ENCODE results near the gene CS. TPM values are rescaled to one million over a fixed set of nuclear protein-coding genes. Genes with fewer than 3 reads are reported as not detected.
"Not testable (repeated sequence)": the region's sequence is repeated elsewhere in the genome, so short reads cannot be mapped to it uniquely, and the experiment has no call there.

CS gene
- total RNA-seq, 4 donors from 2014 or later, result 211 to 359 (median 271) TPM

- in situ Hi-C loops (cut with MboI; ENCODE audit: low sequenced_read_pairs in 4 of 4), result no loop called here
- intact Hi-C loops (cut with DNase I; ENCODE audit: low total_unique reads), result loop anchor here (1.0 to 10.0 kb wide), 3 partner anchors 33 to 553 kb away; partner anchors contain the start of genes BAZ2A, BLOC1S1 and CS
- peaks cover 0 to 30% of the 10 kb centered on the region in 2 donors for H3K36me3 ChIP-seq
- H3K9me3 ChIP-seq, result no peaks in the 10 kb centered on the region
- H3K27ac ChIP-seq, result peak overlapping the region; percentile 95 to 99 (median 98)
- H3K4me1 ChIP-seq, result peaks cover 55 to 58% of the 10 kb centered on the region in 2 donors
- peak; percentile 35 to 85 for DNase-seq
- H3K27me3 ChIP-seq, result no peaks in the 10 kb centered on the region
- peak overlapping the region; percentile 70 to 88 (median 80) for H3K4me3 ChIP-seq
- peak; percentile 27 to 54 for ATAC-seq
- TF ChIP-seq CTCF (IDR thresholded peaks at IDR 0.05 in 4 of 5, conservative IDR thresholded peaks at IDR 0.05 in 1 of 5) (no peak), POLR2A (IDR thresholded peaks at IDR 0.05) (no peak)
These were observed 32.6 kb downstream of the CS start for GRCh38 chr12:56267443-56268071.

GRCh38 chr12:56266693-56267442 lies 33.3 kb downstream of the CS start, which contains the start of gene COQ10A:
Gene COQ10A (plus strand): TSS chr12:56266942. CDS start chr12:56267119, 177 bp downstream.
- peak; percentile 97 to 98 for TF ChIP-seq POLR2A (IDR thresholded peaks at IDR 0.05)
- peak; percentile 48 to 81 (median 78) for TF ChIP-seq CTCF (IDR thresholded peaks at IDR 0.05 in 4 of 5, conservative IDR thresholded peaks at IDR 0.05 in 1 of 5)
- in situ Hi-C loops (cut with MboI; ENCODE audit: low sequenced_read_pairs in 4 of 4) (no loop called here), intact Hi-C loops (cut with DNase I; ENCODE audit: low total_unique reads) (loop anchor here (1.0 to 10.0 kb wide), 3 partner anchors 33 to 552 kb away; partner anchors contain the start of genes BAZ2A, BLOC1S1 and CS)
- Histone ChIP-seq H3K27me3 (no peaks in the 10 kb centered on the region), H3K9me3 (no peaks in the 10 kb centered on the region), H3K27ac (peak within 1 kb of the TSS; percentile 95 to 99 (median 98)), H3K36me3 (peaks cover 0 to 23% of the 10 kb centered on the region in 2 donors), H3K4me1 (peaks cover 49 to 52% of the 10 kb centered on the region in 2 donors), H3K4me3 (peak within 1 kb of the TSS; percentile 70 to 88 (median 80))
- DNase-seq, result peak; percentile 89 to 94
- peak; percentile 64 to 75 for ATAC-seq

- in situ Hi-C loops (cut with MboI; ENCODE audit: low sequenced_read_pairs in 4 of 4); H3K9me3 ChIP-seq; H3K27me3 ChIP-seq; ATAC-seq; DNase-seq: not testable (repeated sequence)
- Histone ChIP-seq H3K36me3 (peaks cover 0 to 21% of the 10 kb centered on the region in 2 donors), H3K27ac (peak overlapping the region; percentile 95 to 99 (median 98)), H3K4me1 (peaks cover 45 to 48% of the 10 kb centered on the region in 2 donors), H3K4me3 (peak overlapping the region; percentile 70 to 88 (median 80))
- intact Hi-C loops (cut with DNase I; ENCODE audit: low total_unique reads), result loop anchor here (10.0 kb wide), 2 partner anchors 369 to 551 kb away; partner anchors contain the start of genes BAZ2A and BLOC1S1
These were observed 34.0 kb downstream of the CS start for GRCh38 chr12:56266068-56266692.

- H3K4me1 ChIP-seq, result peaks cover 27 to 37% of the 10 kb centered on the region in 2 donors
- H3K4me3 ChIP-seq; DNase-seq; ATAC-seq; H3K9me3 ChIP-seq; H3K27me3 ChIP-seq; in situ Hi-C loops (cut with MboI; ENCODE audit: low sequenced_read_pairs in 4 of 4); H3K36me3 ChIP-seq: not testable (repeated sequence)
- peak overlapping the region in 1 of 4 donors; percentile 97 for H3K27ac ChIP-seq
- intact Hi-C loops (cut with DNase I; ENCODE audit: low total_unique reads), result loop anchor here (10.0 kb wide), 2 partner anchors 372 to 548 kb away; partner anchors contain the start of genes BAZ2A and BLOC1S1
These were observed 37.2 kb downstream of the CS start for GRCh38 chr12:56262955-56263354.

GRCh38 chr12:56261503-56262232 lies 38.5 kb downstream of the CS start:
- TF ChIP-seq POLR2A (IDR thresholded peaks at IDR 0.05) (no peak), CTCF (IDR thresholded peaks at IDR 0.05 in 4 of 5, conservative IDR thresholded peaks at IDR 0.05 in 1 of 5) (no peak)
- ATAC-seq (peak; percentile 24 to 54), DNase-seq (peak in 1 of 2 donors; percentile 81)
- H3K4me1 ChIP-seq, result peaks cover 30 to 38% of the 10 kb centered on the region in 2 donors
- peak overlapping the region; percentile 74 to 97 (median 83) for H3K27ac ChIP-seq
- H3K4me3 ChIP-seq, result no peak overlapping the region
- in situ Hi-C loops (cut with MboI; ENCODE audit: low sequenced_read_pairs in 4 of 4) (no loop called here), intact Hi-C loops (cut with DNase I; ENCODE audit: low total_unique reads) (loop anchor here (10.0 kb wide), 2 partner anchors 373 to 547 kb away; partner anchors contain the start of genes BAZ2A and BLOC1S1)
- no peaks in the 10 kb centered on the region for H3K36me3 ChIP-seq
- no peaks in the 10 kb centered on the region for H3K9me3 ChIP-seq
- H3K27me3 ChIP-seq, result no peaks in the 10 kb centered on the region

Data from gastrocnemius medialis (tissue), 4 donors.